ENCODE data around the gene ZER1.

ZER1 gene

DNA sequence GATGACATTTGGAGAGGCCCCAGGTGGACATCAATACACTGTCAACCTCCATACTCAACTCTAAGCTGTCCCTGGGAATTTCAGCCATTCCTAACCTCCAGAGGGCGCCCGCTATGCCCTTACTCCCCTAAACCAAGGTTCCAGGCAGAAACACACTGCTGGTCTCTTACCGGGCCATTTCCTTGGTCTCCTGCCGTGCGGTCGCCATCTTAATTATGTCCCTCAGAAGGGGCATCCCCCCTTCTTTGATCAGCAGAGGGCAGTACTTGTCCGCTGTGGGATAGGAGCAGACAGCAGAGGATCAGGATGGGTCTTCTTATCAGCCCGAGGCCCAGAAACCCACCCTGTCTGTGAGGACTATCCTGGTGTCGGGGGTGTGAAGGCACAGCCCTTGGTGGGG lies 38.5 kb downstream of the ZER1 start:
- DNase-seq (ENCODE audit: low read depth): no peak

DNA sequence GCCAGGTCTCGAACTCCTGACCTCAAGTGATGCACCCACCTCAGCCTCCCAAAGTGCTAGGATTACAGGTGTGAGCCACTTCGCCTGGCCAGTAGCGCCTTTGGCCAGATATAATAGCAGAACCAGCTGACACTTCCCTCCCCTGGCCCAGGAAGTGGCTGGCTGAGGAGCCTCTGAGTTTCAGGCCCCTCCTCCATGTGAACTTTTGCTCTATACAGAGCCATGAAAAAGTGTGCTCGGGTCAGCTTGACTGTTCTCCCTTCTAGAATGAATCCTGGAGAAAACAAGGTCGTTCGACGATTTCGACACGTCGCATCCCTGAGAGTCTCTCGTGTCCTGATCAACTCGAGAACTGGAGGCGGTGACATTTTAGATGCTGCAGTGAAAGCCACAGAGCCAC lies 39.2 kb downstream of the ZER1 start:
- no peak for DNase-seq (ENCODE audit: low read depth)

DNA sequence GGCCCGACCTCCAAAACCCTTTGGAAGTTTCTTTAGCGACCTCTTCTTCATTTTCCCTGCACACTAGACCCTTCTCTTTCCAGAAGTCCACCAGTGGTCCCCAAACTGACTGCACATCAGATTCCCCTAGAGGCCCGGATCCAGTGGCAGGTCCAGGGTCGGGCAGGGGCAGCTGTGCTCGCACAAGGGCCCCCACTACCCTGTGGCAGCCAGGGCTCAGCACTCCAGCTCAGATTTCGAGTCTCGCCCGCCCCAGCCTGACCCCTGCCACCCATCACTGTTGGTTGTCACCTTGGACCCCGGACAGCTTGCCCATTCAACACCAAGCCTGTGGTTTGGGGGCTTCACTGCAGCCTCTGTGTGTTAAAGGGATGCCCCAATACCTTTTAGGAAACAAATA lies 40.0 kb downstream of the ZER1 start:
- no peak for DNase-seq (ENCODE audit: low read depth)

DNA sequence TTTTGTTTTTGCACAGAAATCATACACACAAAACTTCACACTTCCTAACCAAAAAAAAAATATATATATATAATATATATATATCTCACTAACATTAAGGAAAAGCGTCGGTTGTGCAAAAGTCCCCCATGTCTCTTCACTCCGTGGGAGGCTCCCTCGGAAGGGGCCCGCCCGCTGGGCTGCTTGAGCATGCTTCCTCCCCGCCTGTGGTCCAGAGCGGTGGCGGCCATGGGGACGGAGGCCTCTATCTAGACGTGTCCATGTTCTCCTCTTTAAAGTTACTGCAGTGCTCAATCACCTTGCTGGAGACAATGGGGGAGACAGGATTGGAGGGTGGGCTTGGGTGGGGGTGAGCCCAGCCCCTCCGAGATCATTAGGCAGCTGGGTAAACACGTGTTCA lies 40.6 kb downstream of the ZER1 start:
- DNase-seq (ENCODE audit: low read depth): no peak

DNA sequence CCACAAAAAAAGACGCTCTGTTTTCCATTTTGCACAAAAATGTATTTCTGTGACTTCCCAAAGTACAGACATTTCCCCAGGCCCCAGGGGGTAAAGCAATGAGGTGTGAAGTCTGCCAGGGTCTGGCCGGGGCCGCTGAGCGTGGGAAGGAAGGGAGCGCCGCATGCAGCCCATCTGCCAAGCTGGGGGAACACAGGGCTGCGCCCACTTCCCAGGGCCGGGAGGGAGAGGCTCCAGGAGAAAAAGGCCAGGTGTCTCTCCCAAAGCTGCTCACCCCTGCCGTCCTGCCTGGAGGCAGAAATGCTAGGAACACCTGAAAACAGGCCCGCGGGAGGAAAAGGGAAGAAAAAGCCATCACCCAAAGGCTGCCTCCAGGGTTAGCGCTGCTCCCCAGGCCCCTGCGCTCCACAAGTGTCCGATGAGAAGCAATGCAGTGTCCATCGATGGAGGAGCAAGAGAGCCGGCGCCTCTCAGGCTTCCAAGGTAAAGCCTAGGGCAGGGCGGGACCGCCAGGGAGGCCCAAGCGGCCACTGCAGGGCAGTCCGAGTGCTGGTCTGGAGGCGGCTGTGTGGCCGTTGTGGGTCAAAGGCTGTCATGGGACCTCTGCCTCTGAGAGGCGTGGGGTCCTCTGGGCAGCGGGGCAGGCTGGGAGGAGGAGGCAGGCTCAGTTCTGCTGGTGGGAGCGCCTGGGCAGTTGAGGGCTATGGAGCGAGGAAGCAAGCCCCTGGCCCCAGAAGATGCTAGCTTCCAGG lies 41.8 kb downstream of the ZER1 start:
- DNase-seq (ENCODE audit: low read depth): no peak

DNA sequence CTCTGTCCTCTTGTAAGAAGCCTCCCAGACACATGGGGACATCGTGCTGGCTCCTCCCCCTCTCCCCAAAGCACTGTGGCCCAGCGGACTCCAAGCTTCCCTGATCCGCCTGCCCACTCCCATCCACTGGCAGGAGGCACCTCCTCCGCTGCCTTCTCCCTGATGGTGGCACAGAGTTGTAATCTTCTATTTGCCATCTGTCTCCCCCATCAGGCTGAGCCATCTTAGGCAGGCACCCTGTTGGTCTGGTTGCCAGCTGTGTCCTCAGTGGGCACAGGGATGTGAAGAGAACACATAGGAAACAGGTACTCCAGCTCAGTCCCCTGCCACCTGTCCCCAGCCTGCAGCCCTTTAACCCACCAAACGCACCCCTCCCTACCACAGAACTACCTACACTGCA lies 42.4 kb downstream of the ZER1 start:
- no peak for DNase-seq (ENCODE audit: low read depth)

GRCh38 chr9:128728298-128728697 lies 43.4 kb downstream of the ZER1 start:
- DNase-seq (ENCODE audit: low read depth): no peak

DNA sequence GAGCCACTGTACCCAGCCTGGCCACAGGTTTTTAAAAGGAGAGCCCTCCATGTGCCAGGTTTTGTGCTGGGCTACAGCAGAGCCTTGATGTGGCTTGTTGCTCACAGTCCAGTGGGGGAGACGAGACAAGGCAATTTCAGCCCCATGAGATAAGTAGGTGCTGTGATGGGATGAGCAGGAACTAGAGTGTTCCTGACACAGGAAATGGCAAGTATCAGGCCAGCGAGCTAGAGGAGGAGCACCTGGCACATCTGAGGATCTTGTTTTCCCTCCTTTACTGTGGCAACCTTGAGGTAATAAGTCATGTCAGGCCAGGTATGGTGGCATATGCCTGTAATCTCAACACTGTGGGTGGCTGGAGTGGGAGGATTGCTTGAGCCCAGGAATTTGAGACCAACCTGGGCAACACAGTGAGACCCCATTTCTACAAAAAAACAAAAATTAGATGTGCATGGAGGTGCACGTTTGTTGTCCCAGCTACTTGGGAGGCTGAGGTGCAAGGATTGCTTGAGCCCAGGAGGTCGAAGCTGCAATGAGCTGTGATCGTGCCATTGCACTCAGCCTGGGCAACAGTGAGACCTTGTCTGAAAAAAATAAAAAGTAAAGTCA lies 44.0 kb downstream of the ZER1 start:
- DNase-seq (ENCODE audit: low read depth): no peak

- peak; percentile 41 for DNase-seq (ENCODE audit: low read depth)
Observed at GRCh38 chr9:128724744-128725211, 46.9 kb downstream of the ZER1 start.

DNA sequence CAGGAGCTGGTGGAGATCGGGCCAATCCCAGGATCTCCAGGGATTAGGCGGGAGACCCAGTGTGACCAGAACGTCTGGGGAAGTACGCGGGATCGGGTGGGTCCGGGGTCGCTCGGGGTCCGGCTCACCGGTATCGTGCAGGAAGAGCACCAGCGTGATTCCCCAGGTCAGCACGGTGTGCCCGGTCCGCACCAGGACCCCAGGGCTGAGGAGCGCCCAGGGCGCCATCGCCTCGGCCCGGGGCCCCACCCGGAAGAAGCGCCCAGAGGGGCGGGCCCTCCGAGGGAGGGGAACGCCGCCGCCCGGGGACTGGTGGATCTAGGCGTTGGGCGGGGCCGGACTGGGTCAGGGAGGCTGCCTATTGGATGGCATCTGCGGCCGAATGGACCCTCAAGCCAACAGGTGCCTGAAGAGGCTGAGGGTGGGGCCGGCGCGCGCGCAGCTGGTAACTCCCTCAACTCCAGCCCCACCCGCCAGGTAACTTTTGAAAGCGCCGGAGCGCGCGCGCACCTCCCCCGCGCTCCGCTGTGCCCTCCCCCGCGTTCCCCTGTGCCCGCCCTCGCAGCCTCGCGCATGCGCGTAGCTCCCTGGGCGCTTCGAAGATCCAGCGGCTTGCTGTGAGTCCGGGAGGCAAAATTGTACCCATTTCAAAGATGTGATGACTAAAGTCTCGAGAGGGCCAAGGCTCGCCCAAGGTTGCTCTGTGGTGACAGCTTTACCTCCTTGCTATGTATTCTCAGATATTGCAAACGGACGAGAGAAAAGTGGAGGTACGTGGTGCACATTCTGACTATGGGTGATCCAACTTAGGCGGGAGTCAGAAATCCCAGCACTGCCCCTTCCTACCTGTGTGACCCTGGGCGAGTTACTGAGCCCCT lies 47.6 kb downstream of the ZER1 start, which contains the start of gene ZDHHC12:
Gene ZDHHC12, minus strand, starts transcription at position 262 of the 878 bp plus-strand sequence. Its CDS starts 34 bp downstream, at position 228.
- peak; percentile 99 for DNase-seq (ENCODE audit: low read depth)

DNA sequence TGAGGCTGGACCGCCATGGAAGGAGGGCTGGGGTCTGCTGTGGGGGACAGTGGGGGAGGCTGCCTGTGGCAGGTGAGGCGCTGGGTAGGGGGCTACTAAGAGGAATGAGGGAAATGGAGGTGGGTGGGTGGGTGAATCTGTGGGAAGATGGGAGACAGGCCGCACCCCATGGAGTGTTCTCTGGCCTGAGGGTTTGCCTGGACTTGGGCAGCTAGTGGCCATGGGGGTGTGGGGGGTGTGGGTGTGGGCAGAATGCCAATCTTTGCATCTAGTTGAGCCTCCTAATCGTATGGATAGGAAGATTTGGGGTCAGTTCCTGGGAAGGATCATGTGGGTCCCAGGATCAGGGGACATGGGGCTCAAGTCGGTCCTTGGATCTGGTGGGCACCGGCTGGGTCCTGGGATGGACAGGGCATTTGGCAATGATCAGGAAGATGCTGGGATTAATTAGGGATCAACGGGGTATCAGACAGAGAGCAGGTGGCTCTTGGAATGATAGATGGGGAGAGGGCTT lies 48.3 kb downstream of the ZER1 start:
- no peak for DNase-seq (ENCODE audit: low read depth)

GRCh38 chr9:128722380-128723351 lies 49.1 kb downstream of the ZER1 start:
- no peak for DNase-seq (ENCODE audit: low read depth)

DNA sequence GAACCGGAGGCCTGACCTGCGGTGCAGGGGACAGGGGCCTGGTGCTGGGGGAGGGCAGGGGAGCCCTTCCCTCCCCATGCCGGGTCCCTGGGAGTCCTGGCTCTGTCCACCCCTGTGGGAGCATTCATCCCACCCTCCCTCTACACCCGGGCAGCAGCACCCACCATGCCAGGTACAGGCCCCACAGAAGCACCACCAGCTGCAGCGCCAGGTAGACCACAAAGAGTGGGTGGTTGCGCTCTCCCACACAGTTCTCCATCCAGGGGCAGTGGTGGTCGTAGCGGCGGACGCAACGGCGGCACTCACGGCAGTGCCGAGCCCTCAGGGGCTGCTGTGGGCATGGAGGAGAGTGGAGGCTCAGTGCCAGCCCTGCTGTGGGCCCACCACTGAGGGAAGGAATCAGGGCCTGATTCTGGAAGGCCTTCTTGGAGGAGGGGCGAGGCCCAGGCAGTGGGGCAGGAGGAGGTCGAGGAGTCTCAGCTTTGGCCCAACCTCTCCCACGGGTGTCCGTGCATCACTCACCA lies 50.2 kb downstream of the ZER1 start:
- DNase-seq (ENCODE audit: low read depth): no peak

DNA sequence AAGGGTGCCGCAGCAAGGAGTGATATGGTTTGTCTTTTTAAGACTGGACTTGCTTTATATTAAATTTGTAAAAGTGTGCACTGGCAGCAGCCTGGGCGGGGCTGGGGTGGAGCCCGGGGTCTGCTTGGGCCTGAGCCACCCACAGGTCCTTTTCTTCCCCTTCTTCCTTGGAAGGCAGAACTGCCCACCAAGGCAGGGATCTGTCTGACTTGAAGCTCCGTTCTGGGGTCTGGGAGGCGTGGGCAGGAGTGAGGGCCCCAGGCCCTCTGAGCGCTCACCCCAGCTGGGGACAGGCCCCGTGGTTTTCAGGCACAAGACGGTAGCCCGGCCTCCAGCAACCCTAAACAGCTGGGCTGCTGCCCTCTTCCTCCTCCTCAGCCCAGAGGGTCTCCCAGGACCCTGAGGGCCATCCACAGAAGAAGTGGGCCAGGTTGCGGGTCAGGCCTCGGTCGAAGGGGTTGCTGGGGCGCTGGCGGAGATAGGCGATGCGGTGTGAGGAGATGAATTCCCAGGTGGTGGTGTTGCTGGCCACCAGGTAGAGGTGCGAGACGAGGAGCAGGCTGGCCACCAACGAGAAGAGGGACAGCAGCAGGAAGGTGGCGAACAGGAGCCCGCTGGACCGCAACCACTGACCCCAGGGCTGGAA lies 50.8 kb downstream of the ZER1 start:
- DNase-seq (ENCODE audit: low read depth): no peak

- no peak for DNase-seq (ENCODE audit: low read depth)
Observed at GRCh38 chr9:128719919-128720605, 51.7 kb downstream of the ZER1 start.

- DNase-seq (ENCODE audit: low read depth): no peak
Observed at GRCh38 chr9:128718475-128718874, 53.3 kb downstream of the ZER1 start.

- no peak for DNase-seq (ENCODE audit: low read depth)
Observed at GRCh38 chr9:128718047-128718446, 53.7 kb downstream of the ZER1 start.

DNA sequence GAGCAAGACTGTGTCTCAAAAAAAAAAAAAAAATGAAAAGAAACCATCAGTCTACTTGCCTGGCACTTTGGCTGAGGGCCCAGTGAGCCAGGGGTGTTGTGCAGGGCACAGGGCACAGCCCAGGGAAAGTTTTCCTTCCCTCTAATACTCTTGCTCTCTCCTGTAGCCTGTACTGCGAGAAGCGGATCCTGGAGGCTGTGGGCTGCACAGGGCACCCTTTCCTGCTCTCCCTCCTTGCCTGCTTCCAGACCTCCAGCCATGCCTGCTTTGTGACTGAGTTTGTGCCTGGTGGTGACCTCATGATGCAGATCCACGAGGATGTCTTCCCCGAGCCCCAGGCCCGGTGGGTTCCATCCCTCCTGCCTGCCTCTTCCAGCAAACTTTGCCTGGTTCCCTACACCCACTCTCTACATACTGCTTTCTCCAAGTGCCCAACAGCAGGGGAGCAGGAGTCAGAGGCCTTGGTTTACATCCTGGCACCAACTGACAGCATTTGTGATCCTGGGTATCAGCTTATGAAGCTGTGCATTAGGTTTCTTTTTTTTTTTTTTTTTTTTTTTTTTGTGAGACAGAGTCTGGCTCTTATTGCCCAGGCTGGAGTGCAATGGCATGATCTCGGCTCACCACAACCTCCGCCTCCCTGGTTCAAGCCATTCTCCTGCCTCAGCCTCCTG lies 55.0 kb downstream of the ZER1 start:
- no peak for DNase-seq (ENCODE audit: low read depth)

DNA sequence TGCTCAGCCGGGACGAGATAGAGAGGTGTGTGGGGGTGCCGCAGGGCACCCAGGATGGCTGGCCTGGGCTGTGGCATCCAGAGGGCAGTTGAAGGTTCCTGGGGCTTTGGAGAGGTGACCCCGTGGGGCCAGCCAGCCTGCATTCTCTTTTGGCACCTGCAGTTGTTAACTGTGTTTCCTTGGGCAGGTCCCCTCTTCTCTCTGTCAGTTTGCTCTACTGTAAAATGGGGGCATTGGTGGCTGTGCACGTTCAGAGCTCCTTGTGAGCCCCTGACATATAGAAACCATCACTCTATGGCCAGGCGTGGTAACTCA lies 56.3 kb downstream of the ZER1 start:
- no peak for DNase-seq (ENCODE audit: low read depth)
